GM19193 (cell line): ENCODE results near the gene CYP27B1.

Experiments used
- POLR2A ChIP-seq: IDR thresholded peaks from 4 replicates; pipeline ENCODE4 v1.6.1; 2011; ENCODE audit not compliant: insufficient read depth, insufficient read length; ENCODE audit errors: extremely low read depth

The CYP27B1 gene

GRCh38 chr12:57777367-57777766, 10.5 kb upstream of the CYP27B1 start:
- no peak for TF ChIP-seq POLR2A

DNA sequence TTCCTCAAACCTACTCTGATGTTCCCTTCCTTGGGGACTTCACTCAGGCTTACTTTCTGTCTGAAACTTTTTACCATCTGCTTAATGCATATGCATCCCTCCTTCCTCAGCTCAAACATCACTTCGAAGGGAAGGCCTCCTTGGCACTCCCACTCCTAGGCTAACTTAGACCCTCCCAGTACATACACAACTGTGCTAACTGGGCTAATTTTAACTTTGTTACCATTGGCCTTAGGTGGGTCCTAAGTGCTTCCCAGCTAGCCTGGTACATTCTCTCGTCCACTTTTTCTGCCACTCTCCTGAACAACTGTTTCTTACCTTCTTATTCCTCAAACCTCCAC, 9.3 kb upstream of the CYP27B1 start:
- TF ChIP-seq POLR2A: no peak

GRCh38 chr12:57775563-57776246, 8.8 kb upstream of the CYP27B1 start:
- TF ChIP-seq POLR2A: no peak

DNA sequence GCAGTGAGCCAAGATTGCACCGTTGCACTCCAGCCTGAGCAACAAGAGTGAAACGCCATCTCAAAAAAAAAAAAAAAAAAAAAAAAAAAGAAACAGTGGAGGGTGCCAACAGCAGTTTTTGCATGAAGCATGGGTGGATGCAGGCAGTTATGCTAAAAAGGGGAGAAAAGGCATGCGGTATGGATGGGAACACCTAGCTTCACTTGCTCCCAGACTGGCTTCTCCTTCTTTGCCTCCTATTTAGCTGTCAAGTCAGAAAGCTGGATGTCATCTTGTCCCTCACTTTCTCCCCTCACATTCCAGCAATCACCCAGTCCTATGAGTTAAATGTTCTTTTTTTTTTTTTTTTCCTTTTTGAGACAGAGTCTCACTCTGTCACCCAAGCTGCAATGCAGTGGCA, 8.2 kb upstream of the CYP27B1 start:
- no peak for TF ChIP-seq POLR2A

DNA sequence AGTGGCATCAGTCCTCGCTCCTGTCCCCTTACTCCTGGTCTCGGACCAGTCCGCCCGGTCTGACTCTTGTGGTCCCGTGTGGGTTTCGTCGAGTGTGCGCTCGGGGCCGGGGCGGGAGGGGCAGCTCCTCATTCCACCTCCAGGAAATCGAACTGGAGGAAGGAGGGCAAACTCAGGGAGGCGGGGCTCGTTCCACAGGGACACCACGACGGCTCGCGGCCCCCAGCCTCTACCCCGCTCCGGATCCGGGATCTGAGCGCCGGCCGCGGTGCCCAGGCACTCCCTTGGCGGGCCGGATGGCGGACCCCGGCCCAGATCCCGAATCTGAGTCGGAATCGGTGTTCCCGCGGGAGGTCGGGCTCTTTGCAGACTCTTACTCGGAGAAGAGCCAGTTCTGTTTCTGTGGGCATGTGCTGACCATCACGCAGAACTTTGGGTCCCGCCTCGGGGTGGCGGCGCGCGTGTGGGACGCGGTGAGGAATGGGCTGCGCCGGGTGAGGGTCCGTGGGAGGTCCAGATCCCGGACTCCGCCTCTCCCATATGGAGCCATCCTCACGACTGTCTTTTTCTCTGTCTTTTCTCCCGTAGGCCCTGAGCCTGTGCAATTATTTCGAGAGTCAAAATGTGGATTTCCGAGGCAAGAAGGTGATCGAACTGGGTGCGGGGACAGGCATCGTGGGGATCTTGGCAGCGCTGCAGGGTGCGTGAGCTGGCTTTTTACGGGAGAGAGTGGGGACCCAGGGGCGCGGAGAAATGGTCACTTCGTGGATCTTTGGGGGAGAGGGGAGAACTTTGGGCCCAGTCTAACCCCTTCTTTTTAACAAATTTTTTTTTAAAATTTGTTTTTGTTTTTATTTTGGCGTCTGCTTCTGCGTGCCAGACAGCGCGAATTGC, 5.8 kb upstream of the CYP27B1 start, which contains the start of gene EEF1AKMT3:
TSS of gene EEF1AKMT3 (plus strand) at position 186 of the 894 bp plus-strand sequence. CDS start at position 297, 111 bp downstream.
- no peak for TF ChIP-seq POLR2A

DNA sequence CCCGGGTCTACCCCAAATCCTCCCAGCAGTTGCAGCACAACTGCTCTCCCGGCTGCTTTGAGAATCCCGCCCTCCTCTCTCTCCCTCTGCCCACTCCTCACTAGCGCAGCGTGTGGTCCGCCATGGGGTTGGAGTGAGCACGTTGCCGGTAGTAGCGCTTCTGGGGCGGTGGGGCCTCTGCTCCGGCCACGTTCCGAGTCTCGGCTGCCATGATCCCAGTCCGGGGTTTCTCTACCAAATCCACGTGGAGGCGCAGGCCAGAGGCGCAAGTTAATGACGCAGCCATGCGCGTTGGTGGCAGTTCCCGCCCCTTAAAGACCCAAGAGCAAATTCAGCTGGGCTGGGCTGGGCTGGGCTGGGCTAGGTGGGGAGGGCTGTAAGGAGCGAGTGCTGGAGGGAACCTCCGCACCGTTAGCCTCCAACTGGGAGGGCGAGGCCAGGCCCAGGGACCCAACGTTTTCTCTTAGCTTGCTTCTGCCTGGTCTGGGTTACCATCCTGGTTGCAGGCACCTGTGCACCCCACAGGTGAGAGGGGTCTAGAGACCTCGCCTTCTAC, 5.1 kb upstream of the CYP27B1 start, which contains the start of gene METTL1:
TSS of gene METTL1 (minus strand) at position 233 of the 556 bp plus-strand sequence. CDS start at position 211, 22 bp downstream.
- peak; percentile 88 for TF ChIP-seq POLR2A

GRCh38 chr12:57771236-57771872, 4.5 kb upstream of the CYP27B1 start:
- no peak for TF ChIP-seq POLR2A

- no peak for TF ChIP-seq POLR2A
Measured at GRCh38 chr12:57770734-57771133, 3.9 kb upstream of the CYP27B1 start.

DNA sequence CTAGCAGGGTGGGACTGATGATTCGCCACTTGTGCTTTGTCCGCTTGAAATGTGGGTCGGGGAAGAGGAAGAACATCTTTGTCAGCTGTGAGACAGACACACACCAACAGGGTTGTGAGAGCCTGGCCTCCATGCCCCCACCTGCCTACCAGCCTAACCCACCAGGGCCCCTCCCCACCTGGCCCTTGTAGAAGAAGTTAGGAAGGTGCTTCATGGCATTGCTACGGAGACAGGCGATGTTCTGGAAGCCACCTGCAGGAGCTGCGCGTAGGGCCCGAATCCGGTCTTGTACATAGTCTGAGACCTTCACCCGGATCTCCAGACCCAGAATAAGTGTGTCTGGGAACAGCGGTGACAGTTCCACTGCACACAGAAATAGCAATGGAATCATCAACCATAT, 2.7 kb upstream of the CYP27B1 start:
- TF ChIP-seq POLR2A: no peak

GRCh38 chr12:57767876-57768275, 998 bp upstream of the CYP27B1 start:
- no peak for TF ChIP-seq POLR2A

GRCh38 chr12:57767305-57767698, 424 bp upstream of the CYP27B1 start:
- TF ChIP-seq POLR2A: no peak

GRCh38 chr12:57765698-57766463, 997 bp downstream of the CYP27B1 start:
- no peak for TF ChIP-seq POLR2A

DNA sequence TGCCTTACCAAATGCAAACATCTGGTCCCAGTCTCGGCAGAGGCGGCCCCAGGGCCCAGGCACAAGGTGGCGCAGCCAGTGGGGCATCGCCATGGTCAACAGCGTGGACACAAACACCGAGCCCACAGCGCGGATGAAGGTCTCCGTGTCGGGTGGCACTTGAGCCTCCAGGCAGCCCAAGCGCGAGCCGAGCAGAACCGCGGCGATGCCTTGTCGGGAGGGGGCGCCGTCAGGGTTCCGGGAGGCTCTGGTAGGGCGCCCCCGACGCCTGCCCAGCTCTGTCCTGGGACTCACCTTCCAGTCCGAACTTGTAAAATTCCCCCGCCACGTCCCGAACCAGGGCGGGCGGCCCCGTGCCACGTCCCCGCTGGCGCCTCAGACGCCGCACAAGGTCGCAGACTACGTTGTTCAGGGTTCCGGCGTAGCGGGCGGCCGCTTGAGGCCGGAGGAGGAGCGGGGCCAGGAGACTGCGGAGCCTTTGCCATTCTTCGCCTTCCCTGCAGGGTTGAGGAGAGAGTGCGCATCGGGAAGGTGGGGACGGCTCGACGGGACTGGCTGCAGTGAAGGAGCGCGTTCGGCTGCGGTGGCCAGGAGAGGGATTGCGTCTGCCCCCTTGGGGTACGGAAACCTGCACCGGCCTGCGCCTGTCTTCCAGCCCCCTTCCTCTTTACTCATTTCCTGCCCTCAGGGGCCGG, 1.7 kb downstream of the CYP27B1 start:
- peak; percentile 27 for TF ChIP-seq POLR2A

- TF ChIP-seq POLR2A: no peak
Measured at GRCh38 chr12:57764662-57765002, 2.2 kb downstream of the CYP27B1 start.
